HepG2 (cell line): ENCODE results near the gene MYO10.

ENCODE experiments used
- ZNF3 ChIP-seq: IDR thresholded peaks from 2 replicates; pipeline ENCODE4 v1.7.0; 2017; ENCODE audit warnings: inconsistent platforms
- TF ChIP-seq, protein P1 (sequence below), 2 experiments: sonication (generic) in 1 of 2; formaldehyde crosslinking in 1 of 2; IDR thresholded peaks; 2 replicates each; pipeline versions ENCODE4 v1.5.1 to v1.6.1; 2011 to 2020; ENCODE audit warnings: borderline replicate concordance in 1 of 2, low read depth in 1 of 2, low read length in 1 of 2, mild to moderate bottlenecking in 1 of 2, missing genetic modification reagents in 1 of 2, moderate library complexity in 1 of 2

DNA sequence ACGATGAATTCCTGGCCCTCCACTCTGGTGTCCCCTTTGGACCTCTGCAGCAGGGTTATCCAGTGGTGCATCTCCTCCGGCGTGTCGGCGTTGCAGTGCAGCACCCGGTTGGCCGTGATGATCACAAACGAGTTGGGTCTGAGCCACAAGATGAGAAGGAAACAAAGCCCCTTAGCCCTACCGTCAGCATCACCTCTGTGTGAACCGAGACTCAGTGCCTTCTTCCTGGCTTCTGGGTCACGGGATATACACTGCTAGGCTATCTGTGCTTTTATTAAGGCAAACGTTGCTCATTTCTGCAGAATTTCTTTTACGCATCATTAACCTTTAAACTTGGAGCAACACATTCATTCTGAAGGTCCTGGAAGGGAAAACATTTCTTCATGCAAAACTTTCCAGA lies 254.2 kb downstream of the MYO10 start:
- TF ChIP-seq ZNF3 (CRISPR knock-in tag): no peak
- TF ChIP-seq, protein P1, sequence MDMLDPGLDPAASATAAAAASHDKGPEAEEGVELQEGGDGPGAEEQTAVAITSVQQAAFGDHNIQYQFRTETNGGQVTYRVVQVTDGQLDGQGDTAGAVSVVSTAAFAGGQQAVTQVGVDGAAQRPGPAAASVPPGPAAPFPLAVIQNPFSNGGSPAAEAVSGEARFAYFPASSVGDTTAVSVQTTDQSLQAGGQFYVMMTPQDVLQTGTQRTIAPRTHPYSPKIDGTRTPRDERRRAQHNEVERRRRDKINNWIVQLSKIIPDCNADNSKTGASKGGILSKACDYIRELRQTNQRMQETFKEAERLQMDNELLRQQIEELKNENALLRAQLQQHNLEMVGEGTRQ (IDR thresholded peaks at IDR 0.05; ENCODE audit: low read depth, low read length): no peak
- TF ChIP-seq, protein P1 (CRISPR knock-in tag; IDR thresholded peaks at IDR 0.05; ENCODE audit: borderline replicate concordance): no peak
